ENCODE measurements around the gene PITX2.

Gene PITX2

GRCh38 chr4:110638089-110638746, 15.3 kb upstream of the PITX2 start:
- TF ChIP-seq TCF12 (IDR thresholded peaks at IDR 0.05; ENCODE audit: low read depth) (no peak), NFIC (IDR thresholded peaks at IDR 0.05) (no peak), YY1 (IDR thresholded peaks at IDR 0.05; ENCODE audit: low read depth) (no peak), USF1 (IDR thresholded peaks at IDR 0.05) (no peak), RAD21 (IDR thresholded peaks at IDR 0.05; ENCODE audit: low read depth) (no peak), REST (IDR thresholded peaks at IDR 0.05; ENCODE audit: low read depth) (no peak), MAX (IDR thresholded peaks at IDR 0.05) (no peak), TAF1 (IDR thresholded peaks at IDR 0.05; ENCODE audit: low read depth) (no peak), FOXM1 (IDR thresholded peaks at IDR 0.05; ENCODE audit: borderline replicate concordance, low read depth) (no peak), TEAD4 (IDR thresholded peaks at IDR 0.05) (no peak), CEBPB (IDR thresholded peaks at IDR 0.05) (no peak), EP300 (IDR thresholded peaks at IDR 0.05; ENCODE audit: borderline replicate concordance) (no peak)

- TF ChIP-seq EP300 (IDR thresholded peaks at IDR 0.05; ENCODE audit: borderline replicate concordance) (no peak), REST (IDR thresholded peaks at IDR 0.05; ENCODE audit: low read depth) (no peak), EGR1 (IDR thresholded peaks at IDR 0.05) (no peak), TCF12 (IDR thresholded peaks at IDR 0.05; ENCODE audit: low read depth) (no peak), FOXM1 (IDR thresholded peaks at IDR 0.05; ENCODE audit: borderline replicate concordance, low read depth) (no peak), TAF1 (IDR thresholded peaks at IDR 0.05; ENCODE audit: low read depth) (no peak), ZBTB7A (IDR thresholded peaks at IDR 0.05; ENCODE audit: low read depth) (no peak), CEBPB (IDR thresholded peaks at IDR 0.05) (no peak), USF1 (IDR thresholded peaks at IDR 0.05) (no peak), NFIC (IDR thresholded peaks at IDR 0.05) (no peak), YY1 (IDR thresholded peaks at IDR 0.05; ENCODE audit: low read depth) (no peak), RAD21 (IDR thresholded peaks at IDR 0.05; ENCODE audit: low read depth) (no peak), TEAD4 (IDR thresholded peaks at IDR 0.05) (no peak), MAX (IDR thresholded peaks at IDR 0.05) (no peak), CREB1 (IDR thresholded peaks at IDR 0.05; ENCODE audit: low read depth) (no peak)
Measured at GRCh38 chr4:110637408-110638088, 14.7 kb upstream of the PITX2 start.

- no peak for TF ChIP-seq TCF12 (IDR thresholded peaks at IDR 0.05; ENCODE audit: low read depth)
- no peak for TF ChIP-seq TAF1 (IDR thresholded peaks at IDR 0.05; ENCODE audit: low read depth)
- no peak for TF ChIP-seq REST (IDR thresholded peaks at IDR 0.05; ENCODE audit: low read depth)
- TF ChIP-seq ZBTB7A (IDR thresholded peaks at IDR 0.05; ENCODE audit: low read depth) = no peak
- no peak for TF ChIP-seq CREB1 (IDR thresholded peaks at IDR 0.05; ENCODE audit: low read depth)
Measured at GRCh38 chr4:110636680-110637407, 14.0 kb upstream of the PITX2 start.

Data from Ishikawa (cell line).